ENCODE measurements around the gene CLRN3. TPM values are rescaled to one million over a fixed set of nuclear protein-coding genes. Genes with fewer than 3 reads are reported as not detected.

Gene CLRN3
- total RNA-seq, 1 experiment from 2014 or later, result not detected

DNA sequence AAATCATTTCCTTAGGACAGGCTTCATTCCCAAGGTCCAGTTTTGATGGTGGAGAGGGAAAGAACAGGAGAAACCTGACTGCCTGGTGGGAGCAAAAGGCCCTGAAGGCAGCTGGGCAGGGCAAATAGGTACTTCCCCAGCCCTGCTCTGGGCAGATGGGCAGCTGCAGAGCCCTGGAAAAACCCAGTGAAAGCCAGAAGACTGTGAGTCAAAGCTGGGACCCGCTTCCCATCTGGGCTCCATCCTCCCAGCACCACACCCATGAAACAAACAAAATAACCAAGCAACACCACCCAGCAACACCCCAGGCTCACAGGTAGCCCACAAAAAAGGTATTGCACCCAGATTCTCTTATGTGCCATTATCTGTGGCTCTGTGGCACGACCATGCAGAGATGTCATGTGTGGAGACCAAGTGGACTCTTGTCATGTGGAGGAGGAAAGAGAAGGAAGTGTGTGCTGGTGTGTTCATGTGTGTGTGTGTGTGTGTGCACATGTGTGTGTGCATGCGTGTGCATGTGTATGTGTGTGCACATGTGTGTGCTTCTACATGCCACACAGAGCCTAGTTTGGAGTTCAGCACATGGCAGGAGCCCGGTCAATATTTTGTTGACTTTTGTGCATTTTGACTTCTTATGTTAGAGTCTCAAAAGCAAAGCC, 9.8 kb downstream of the CLRN3 start:
- Histone ChIP-seq H3K27ac (no peak overlapping the region), H3K4me1 (replicated peaks; ENCODE audit: insufficient read depth) (no peaks in the 10 kb centered on the region), H3K27me3 (ENCODE audit: insufficient read depth, low read depth) (no peaks in the 10 kb centered on the region), H3K4me2 (no peak overlapping the region), H3K9me2 (ENCODE audit: insufficient read depth) (no peaks in the 10 kb centered on the region), H3K36me3 (ENCODE audit: low read depth) (no peaks in the 10 kb centered on the region), H3K4me3 (no peak overlapping the region), H3K79me2 (ENCODE audit: low read depth) (no peaks in the 10 kb centered on the region), H2AFZ (no peak overlapping the region), H3K9me3 (ENCODE audit: insufficient read depth, low read depth) (no peaks in the 10 kb centered on the region), H4K20me1 (ENCODE audit: insufficient read depth) (no peaks in the 10 kb centered on the region), H3F3A (ENCODE audit: insufficient read depth, low read depth) (no peaks in the 10 kb centered on the region)
- intact Hi-C loops (cut with micrococcal nuclease; ENCODE audit: unreplicated experiment), result no loop called here
- ChIA-PET CTCF (no interaction called here), POLR2A (ENCODE audit: unreplicated experiment) (no interaction called here)
- BruUV-seq (replicated peaks), result no TSS peak
- DNase-seq, result peak; percentile 19 to 46
- no peak for TF ChIP-seq EZH2 (IDR thresholded peaks at IDR 0.05; ENCODE audit: low read depth)
- TF ChIP-seq, protein P1, sequence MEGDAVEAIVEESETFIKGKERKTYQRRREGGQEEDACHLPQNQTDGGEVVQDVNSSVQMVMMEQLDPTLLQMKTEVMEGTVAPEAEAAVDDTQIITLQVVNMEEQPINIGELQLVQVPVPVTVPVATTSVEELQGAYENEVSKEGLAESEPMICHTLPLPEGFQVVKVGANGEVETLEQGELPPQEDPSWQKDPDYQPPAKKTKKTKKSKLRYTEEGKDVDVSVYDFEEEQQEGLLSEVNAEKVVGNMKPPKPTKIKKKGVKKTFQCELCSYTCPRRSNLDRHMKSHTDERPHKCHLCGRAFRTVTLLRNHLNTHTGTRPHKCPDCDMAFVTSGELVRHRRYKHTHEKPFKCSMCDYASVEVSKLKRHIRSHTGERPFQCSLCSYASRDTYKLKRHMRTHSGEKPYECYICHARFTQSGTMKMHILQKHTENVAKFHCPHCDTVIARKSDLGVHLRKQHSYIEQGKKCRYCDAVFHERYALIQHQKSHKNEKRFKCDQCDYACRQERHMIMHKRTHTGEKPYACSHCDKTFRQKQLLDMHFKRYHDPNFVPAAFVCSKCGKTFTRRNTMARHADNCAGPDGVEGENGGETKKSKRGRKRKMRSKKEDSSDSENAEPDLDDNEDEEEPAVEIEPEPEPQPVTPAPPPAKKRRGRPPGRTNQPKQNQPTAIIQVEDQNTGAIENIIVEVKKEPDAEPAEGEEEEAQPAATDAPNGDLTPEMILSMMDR (conservative IDR thresholded peaks at IDR 0.05), result no peak

GRCh38 chr10:127882391-127882790, 10.3 kb downstream of the CLRN3 start:
- H2AFZ ChIP-seq, result no peak overlapping the region
- no peaks in the 10 kb centered on the region for H4K20me1 ChIP-seq (ENCODE audit: insufficient read depth)
- H3K9me2 ChIP-seq (ENCODE audit: insufficient read depth), result no peaks in the 10 kb centered on the region
- no peak overlapping the region for H3K4me2 ChIP-seq
- H3F3A ChIP-seq (ENCODE audit: insufficient read depth, low read depth), result no peaks in the 10 kb centered on the region
- H3K79me2 ChIP-seq (ENCODE audit: low read depth), result no peaks in the 10 kb centered on the region
- H3K36me3 ChIP-seq (ENCODE audit: low read depth), result no peaks in the 10 kb centered on the region
- no peak for TF ChIP-seq EZH2 (IDR thresholded peaks at IDR 0.05; ENCODE audit: low read depth)
- TF ChIP-seq, protein P1 (conservative IDR thresholded peaks at IDR 0.05), result no peak
- H3K4me1 ChIP-seq (replicated peaks; ENCODE audit: insufficient read depth), result no peaks in the 10 kb centered on the region
- intact Hi-C loops (cut with micrococcal nuclease; ENCODE audit: unreplicated experiment), result no loop called here
- no peaks in the 10 kb centered on the region for H3K9me3 ChIP-seq (ENCODE audit: insufficient read depth, low read depth)
- no peak overlapping the region for H3K27ac ChIP-seq
- no peak for DNase-seq
- H3K4me3 ChIP-seq, result no peak overlapping the region
- ChIA-PET CTCF (no interaction called here), POLR2A (ENCODE audit: unreplicated experiment) (no interaction called here)
- H3K27me3 ChIP-seq (ENCODE audit: insufficient read depth, low read depth), result no peaks in the 10 kb centered on the region
- no TSS peak for BruUV-seq (replicated peaks)

DNA sequence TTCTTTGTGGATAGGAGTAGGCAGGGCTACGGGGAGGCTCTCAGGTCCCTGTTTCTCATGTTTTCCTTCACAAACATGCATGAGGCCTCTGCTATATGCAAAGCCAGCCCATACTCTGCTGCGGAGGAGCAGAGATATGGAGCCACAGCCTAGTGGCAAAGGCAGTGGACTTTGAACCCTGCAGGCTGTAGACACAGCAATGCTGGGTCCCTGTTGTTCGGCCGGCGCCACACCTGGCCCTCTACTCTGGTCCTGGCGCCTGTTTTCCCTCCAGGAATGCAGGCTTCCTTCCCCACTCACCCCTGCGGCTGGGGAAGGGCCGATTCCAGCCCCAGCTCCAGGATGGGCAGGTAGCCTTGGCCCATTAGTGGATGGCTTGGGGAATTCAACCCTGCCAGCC, 11.5 kb downstream of the CLRN3 start:
- no peak overlapping the region for H2AFZ ChIP-seq
- no peak overlapping the region for H3K4me3 ChIP-seq
- no peaks in the 10 kb centered on the region for H3K79me2 ChIP-seq (ENCODE audit: low read depth)
- ChIA-PET CTCF (no interaction called here), POLR2A (ENCODE audit: unreplicated experiment) (no interaction called here)
- no peaks in the 10 kb centered on the region for H3K36me3 ChIP-seq (ENCODE audit: low read depth)
- H3K4me1 ChIP-seq (replicated peaks; ENCODE audit: insufficient read depth), result no peaks in the 10 kb centered on the region
- no peak overlapping the region for H3K4me2 ChIP-seq
- H3F3A ChIP-seq (ENCODE audit: insufficient read depth, low read depth), result no peaks in the 10 kb centered on the region
- no peak for DNase-seq
- TF ChIP-seq, protein P1 (conservative IDR thresholded peaks at IDR 0.05), result no peak
- no peak for TF ChIP-seq EZH2 (IDR thresholded peaks at IDR 0.05; ENCODE audit: low read depth)
- no peaks in the 10 kb centered on the region for H3K9me3 ChIP-seq (ENCODE audit: insufficient read depth, low read depth)
- BruUV-seq (replicated peaks), result no TSS peak
- intact Hi-C loops (cut with micrococcal nuclease; ENCODE audit: unreplicated experiment), result no loop called here
- no peaks in the 10 kb centered on the region for H4K20me1 ChIP-seq (ENCODE audit: insufficient read depth)
- H3K27me3 ChIP-seq (ENCODE audit: insufficient read depth, low read depth), result no peaks in the 10 kb centered on the region
- H3K9me2 ChIP-seq (ENCODE audit: insufficient read depth), result no peaks in the 10 kb centered on the region
- no peak overlapping the region for H3K27ac ChIP-seq

Data from PC-9 (cell line).